T-helper 9 cell (primary cell): ENCODE results near the gene CHST12.
"Not testable (repeated sequence)": the region's sequence is repeated elsewhere in the genome, so short reads cannot be mapped to it uniquely, and the experiment has no call there.

ENCODE experiments used
- DNase-seq: peaks from one replicate; pipeline ENCODE4 v3.0.0-alpha.2; 2020

Gene CHST12

DNA sequence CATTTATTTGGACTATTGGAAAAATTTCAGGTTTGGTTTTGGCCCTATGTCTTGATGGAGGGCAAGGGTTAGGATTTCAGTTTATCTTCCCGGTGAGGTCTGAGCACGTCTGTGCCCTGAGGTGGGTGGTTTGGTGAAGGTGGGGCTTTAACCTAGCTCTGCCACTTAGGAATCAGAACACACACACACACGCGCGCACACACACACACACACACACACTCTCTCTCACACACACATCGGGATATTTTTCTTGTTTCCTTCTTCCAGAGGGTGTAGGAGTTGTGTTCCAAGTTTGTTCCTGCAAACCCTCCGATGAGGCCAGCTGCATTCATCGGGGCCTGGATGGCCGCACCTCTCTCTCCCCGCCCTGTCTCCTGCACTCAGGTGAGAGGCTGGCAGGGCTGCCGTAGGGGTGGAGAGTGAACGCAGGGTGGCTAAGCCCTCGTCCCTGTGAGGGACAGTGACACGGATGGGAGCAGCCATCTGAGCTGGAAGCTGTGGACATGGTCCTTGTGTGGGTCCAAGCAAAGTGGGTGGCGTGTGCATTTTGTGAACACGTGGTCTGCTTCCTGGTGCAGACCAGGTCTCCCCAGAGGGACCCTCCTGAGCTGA is 34.2 kb downstream of the CHST12 start:
- DNase-seq: no peak

DNA sequence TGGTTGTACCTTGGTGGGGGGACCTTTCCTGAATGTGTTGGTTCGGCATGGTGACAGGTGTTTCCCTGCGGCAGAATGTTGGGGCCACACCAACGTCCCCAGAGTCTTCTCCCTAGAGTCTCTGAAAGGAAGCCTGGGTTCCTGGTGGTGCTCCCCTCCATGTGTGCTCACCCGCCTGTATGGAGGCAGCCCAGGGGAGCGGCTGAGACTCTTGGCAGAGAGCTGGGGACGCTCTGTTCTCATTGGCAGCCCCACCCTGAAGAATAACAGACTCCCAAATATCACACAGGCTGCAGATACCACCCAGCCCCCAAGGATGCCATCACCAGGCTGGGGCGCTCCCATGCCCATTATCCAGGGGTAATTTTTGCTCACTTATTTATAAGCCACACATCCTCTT is 34.8 kb downstream of the CHST12 start:
- no peak for DNase-seq

DNA sequence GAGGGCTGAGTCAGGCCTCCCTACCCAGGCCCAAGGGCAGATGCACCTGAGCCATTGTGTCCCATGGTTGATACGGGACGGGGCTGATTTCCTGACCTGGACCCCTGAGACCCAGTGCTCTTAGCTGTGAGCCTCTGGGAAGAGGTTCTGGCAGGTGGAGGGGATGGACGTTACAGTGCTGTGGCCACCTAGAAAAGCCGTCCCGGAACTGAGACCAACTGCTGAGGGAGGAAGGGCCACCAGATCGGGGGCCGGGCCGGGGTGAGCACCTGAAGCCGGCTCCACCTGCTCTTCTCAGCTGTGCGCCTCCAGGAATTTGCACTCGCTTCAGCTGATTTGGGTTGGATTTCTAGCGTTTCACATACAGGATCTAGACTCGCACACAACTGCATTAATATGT is 35.4 kb downstream of the CHST12 start:
- no peak for DNase-seq

DNA sequence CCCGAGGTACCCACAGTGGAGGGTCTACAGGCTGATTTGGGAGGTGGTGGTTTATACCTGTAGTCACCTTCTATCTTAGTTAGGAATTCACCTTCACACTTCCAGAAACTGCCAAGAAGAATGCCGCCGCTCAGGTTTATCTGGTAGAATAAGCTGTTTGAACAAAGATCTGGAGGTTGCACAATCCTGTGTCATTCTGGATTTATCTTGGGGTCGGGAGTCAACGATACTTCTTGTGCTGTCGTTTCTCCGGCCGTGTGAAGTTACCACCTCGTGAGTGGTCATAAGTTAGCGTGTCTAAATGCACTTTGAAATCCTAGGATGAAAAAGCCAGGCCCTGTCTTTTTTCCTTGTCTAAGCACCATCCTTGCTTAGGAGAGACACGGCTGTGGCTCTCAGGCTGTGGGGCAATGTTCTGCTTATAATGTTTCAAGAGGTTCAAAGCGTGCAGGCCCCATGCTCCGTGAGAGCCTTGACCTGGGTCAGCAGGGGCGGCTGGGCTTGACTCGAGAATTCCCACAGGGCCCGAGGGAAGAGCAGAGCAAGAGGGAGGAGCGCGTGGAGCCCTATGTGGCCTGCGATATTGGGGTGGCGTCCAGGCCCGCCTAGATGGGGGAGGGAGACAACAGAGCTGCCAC is 37.3 kb downstream of the CHST12 start:
- DNase-seq: no peak

DNA sequence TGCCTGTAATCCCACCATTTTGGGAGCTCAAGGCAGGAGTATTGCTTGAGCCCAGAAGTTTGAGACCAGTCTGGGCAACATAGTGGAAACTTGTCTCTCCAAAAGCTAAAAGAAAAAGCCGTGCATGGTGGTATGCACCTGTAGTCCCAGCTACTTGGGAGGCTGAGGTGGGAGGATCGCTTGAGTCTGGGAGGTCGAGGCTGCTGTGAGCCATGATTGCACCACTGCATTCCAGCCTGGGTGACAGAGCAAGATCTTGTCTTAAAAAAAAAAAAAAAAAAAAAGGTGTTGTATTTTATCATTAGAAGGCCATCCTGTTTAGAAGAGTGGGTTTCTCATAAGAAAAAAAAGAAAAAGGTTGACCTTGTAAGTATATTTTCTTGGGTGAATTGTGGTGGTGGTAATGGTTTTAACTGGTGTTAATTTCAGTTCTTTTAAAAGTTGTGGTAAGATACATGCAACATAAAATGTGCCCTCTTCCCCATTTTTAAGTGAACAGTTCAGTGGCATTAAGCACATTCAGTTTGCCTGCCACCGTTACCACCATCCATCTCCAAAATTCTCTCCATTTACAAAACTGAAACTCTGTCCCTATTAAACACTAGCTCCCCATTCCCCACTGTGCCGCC is 38.1 kb downstream of the CHST12 start:
- DNase-seq: no peak

DNA sequence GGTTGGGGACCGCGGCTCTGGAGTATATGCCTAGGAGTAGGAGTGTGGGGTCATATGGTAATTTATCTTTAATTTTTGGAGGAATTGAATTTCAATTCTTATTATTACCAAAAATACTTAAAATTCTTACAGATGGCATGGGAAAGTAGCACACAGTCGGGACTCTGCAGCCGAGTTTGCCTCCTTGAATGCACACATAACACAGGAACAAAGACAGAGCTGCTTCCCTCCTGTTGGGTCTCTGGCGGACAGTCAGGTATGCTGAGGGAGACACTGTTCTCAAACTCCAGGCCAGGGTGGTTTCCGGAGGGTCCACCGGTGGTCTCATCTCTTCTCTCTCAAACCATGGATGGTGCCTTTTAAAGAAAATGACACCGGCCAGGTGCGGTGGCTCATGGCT is 40.1 kb downstream of the CHST12 start:
- DNase-seq: no peak

DNA sequence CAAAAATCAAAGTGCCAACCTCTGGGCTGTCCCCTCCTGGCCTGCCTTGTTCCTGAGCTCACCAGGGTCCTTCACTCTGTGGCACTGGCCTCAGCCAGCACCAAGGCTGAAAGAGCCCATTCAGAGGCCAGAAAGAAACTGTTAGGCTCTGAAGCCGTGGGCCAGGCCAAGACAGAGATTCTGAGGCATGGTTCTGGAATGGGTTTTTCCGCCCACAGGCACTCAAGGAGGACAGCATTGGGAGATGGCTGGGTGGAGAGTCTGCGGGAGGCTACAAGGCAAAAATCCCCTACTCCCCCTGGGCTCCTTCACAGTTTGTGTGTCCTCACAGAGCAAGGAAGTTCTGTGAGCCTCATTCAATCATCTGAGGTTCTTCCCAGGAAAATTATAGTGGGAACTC is 41.1 kb downstream of the CHST12 start:
- DNase-seq: no peak

DNA sequence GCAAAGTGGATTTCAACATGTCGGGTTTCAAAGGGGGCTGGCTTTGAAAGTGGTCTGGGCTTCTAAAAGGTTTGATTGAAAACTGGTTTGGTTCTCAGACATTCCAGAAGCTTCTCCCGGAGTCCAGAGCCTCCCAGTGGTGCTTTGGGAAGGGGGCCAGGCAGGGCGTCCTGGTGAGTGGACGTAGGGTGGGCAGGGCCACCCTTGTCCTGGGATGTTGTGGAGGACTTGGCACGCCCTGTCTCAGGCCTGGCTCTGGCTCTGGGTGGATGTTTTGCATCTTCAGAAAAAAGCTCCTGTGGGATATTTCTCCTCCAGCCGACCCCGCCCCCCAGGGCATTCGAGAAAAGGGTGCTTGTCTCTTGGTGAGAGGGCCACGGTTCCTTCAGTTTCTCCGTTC is 41.6 kb downstream of the CHST12 start:
- no peak for DNase-seq

DNA sequence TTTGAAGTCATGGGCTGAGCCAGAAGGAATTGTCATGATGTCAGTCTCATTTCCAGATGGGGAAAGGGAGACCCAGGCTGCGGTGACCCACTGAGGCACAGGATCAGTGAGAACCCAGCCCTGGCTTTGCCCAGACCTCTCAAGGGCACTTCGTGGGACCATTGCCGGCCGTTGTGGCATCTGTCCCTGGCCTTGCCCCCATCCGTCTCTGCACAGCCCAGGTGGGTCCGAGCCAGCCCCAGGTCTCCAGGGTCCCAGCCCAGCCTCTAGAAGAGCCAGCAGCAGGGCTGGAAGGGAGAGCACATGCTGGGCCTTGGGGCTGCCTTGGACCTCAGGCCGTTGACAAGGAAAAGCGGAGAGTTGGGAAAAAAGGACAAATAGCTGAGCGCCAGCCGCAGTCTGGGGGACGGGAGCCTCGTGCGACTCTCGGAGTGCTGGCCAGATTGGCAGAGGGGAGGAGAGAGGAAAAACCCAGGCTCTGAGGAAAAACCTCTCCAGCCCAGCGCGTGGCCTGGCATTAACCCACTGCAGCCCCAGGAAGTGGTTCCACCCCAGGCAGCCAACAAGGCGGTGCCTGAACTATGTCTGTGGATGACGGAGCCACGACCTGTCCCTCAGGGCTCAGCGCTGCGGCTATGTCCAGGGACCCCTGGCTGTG is 42.6 kb downstream of the CHST12 start:
- DNase-seq: no peak

DNA sequence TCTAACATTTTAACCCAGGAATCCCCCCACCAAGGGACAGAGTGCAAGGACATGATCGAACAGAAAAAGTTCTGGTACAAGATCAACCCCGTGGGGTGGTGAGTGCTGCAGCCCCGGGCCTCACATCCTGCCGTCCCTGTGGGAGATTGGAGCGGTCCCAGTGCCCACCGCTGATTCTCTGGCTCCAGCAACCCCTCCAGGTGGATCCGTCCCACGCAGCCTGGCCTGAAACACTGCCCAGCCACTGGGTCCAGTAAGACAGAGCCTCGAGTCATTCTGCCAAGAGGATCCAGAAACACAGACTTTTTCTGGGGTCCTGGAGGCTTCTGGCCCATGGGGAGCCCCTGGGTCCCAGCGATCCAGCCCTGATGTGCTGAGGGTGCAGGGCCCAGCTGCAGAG is 43.3 kb downstream of the CHST12 start:
- no peak for DNase-seq

DNA sequence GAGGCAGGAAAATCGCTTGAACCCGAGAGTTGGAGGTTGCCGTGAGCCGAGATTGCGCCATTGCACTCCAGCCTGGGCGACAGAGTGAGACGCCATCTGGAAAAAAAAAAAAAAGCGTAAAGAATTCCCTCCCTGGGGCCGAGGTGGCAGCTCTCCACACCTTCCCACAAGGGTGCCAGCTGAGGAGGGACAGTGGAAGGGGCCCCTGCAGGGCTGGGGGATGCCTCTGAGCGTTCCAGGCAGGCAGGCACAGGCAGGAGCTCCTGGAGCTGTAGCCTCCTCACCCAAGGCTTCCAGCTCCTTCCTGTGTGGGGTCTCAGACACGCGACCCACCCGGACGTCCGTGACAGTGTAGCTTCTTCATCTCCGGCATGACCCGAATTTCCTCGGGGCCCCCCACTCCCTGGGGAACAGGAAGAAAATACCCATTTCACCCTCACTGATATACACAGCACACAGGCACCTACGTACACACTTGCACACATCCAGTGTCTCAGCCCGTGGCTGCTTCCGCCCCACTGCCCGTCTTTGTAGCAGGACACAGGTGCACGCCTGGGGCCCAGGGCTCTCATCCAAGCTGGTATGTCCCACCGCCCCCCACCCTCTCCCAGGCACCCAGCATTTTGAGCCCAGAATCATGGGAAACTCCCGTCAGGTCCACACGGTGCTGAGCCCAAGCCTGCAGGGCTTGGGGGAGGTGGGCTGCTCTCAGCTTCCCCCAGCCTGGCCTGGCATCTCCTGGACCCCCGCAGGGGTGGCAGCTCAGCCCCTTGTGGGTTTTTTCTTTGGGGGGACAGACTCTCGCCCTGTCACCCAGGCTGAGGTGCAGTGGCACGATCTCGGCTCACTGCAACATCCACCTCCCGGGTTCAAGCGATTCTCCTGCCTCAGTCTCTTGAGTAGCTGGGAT is 47.0 kb downstream of the CHST12 start:
- no peak for DNase-seq

DNA sequence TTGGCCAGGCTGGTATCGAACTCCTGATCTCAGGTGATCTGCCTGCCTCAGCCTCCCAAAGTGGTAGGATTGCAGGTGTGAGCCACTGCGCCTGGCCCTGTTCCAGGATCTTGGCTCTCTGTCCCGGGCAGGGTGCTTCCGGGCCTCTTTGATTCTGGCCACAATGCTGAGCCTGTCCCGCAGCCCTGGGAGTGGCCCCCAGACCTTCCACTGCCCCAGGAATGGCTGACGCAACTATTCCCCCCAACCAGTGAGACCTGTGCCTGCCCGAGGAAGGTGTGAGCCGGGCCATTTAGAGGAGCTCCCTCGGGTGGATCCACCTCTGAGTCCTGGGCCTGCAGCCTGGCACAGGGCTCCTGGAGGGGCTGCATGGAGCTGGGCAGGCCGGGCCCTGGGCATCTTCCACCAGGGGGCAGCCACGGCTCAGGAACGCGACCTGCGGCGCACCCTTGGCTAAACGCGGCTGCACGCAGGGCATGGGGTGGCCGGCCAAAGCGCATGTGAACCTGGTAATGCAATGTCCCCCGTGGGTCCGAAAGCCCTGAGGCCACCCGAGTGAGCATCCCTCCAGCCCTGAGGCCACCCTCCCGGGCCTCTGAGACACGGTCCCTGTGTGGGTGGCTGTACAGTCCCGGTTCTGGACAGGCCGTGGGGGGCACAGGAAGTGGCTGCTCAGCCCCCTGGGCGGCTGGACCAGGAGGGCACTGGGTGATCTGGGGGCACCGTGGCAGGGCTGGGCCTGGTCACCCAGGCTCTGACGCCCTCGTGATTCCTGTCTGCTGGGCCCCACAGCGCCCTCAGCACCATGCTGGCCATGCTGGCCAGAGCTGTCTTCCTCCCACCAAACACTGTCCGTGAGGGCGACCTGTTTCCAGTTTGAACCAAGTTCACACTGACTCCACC is 48.0 kb downstream of the CHST12 start:
- peak; percentile 73 for DNase-seq

DNA sequence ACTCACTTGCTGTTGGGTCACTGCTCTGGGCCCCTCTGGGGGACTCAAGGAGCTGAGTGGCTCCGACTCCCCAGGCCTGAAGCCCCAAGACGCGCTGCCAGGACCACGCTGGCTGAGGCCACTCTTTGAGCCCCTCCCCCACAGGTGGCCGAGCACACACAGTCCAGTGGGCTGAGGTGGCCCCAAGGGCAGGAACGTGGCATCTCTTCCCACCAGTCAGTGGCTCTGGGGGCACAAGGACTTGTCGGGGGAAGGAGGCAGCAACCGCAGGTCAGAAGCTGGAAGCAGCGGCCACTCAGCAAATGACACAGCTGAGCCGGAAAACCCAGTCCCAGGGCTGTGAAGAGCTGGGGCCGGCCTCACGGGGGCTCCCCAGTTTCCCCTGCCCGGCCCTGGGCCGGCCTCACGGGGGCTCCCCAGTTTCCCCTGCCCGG is 48.7 kb downstream of the CHST12 start:
- DNase-seq: no peak

DNA sequence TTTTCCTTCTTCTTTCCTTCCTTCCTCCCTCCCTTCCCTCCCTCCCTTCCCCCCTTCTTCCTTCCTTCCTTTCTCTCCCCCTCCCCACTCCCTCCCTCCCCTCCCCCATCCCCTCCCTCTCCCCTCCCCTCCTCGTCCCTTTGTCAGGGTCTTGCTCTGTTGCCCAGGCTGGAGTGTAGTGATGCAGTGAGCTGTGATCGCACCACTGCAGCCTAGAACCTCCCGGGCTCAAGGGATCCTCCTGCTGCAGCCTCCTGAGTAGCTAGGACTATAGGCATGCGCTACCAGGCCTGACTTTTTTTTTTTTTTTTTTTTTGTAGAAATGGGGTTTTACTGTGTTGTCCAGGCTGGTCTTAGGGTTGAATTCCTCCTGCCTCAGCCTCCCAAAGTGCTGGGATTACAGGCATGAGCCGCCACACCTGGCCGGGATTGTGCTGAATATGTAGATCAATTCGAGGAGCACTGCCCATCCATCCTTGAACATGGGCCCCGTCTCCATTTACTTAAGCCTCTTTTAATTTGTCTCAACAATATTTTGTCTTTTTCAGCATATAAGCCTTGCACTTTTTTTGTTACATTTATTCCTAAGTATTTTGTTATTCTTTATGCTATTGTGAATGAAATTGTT is 49.3 kb downstream of the CHST12 start:
- no peak for DNase-seq

DNA sequence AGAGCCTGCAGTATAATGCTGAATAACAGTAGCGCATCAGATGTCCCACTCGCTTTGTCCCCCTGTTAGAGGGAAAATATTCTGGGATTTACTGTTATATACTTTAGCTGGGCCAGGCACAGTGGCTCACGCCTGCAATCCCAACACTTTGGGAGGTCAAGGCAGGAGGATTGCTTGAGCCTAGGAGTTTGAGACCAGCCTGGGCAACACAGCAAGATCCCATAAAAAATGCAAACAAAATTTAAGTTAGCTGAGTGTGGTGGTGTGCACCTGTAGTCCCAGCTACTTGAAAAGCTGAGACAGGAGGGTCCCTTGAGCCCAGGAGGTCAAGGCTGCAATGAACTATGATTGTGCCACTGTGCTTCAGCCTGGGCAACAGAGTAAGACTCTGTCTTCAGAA is 50.4 kb downstream of the CHST12 start:
- not testable (repeated sequence) for DNase-seq

DNA sequence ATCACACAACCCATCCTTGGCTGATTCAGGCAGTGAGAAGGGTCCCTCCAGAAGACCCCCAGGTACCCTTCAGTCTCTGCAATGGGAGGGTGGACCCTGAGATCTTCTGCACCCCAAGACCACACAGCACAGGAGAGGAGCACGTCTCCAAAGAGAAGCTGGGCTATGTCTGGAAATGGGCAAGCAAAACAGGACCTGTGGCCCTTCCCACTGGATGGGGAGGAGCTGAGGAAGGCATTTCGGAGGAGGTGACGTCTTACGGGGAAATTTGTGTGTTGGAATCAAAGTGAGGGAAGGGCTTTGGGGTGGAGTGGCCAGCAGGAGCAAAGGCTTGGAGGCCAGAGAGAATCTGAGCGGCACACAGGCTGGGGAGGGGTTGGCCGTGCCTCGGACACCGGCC is 56.3 kb downstream of the CHST12 start:
- DNase-seq: no peak

DNA sequence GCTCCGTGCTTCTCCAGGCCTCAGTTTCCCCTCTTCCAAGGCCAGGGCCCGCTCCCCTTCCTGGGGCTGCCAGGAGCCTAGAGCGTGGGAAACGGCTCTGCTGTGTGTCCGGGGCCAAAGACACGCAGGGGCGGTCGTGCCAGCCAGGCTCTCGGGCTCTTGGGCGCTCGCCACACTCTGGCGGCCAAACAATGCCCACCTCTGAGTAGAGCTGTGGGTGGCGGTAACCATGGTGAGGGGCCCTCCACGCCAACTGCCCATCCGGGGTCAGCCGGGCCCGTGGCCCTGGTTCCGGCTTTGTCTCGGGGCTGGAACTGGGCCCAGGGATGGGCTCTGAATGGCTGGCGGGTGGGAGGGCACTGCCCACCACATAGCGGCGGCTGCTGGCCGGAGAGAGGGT is 56.8 kb downstream of the CHST12 start:
- DNase-seq: no peak

DNA sequence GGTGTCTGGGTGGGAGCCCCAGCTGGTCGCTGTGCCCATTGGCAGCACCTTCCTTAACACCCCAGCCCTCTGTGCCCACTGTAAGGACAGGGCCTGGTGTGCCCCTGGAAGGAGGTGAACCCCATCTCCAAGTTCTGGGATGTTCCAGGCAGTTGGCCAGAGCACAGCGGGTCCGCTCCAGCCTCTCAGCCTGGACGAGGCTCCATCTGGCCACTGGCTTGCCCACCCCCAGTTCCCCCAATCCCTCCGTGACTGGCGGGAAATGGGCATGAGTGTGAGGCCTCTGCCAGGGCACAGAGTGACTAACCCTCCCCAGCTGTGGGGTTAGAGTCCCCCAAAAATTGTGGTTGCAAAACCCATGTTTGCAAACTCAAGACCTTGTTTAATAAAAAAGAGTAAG is 57.2 kb downstream of the CHST12 start:
- DNase-seq: no peak

DNA sequence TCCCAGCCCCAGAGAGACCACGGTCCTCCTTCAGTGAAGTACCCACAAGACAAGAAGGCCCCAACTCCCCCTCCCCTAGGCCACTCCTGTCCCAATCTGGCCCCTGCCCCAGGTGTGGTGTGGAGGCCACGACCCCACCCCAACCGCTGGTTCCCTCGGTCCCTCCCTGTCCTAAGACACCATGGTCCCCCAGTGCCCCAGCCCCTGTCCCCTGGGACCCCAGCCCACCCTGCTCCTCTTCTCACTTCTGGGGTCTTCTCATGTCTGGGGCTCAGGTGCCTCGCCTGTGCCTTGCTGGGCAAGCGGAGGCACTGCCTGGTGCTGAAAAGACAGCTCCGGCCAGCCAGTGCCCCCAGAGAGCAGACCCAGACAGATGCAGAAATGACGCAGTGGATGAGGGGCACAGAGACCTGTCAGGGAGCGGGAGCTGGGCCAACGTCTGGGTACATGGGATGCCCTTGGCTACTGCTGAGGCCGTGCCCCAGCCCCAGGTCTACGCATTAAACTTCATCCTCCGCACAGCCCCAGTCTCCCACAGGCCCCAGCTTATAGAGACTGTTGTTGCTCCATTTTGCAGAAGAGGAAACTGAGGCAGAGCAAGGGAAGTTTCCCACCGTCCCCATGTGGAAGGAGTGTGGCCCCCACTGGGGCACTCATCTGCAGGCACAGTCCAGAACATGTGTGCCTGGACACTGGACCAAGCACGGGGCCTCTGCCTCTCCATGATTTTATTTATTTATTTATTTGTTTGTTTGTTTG is 58.0 kb downstream of the CHST12 start:
- no peak for DNase-seq

DNA sequence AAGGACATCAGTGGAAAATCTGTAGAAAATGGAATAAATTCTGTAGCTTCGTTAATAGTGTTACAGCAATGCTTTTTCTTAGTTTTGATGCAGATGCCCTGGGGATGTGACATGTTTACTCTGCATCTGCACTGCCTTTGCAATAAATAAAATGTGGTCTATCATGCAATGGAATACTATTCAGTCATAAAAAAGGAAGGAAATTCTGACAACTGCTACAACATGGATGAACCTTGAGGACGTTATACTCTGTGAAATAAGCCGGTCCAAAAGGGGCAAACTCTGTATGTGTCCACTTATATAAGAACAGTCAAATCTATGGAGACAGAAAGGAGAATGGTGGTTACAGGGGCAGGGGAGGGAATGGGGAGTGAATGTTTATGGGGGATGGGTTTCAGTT is 59.3 kb downstream of the CHST12 start:
- no peak for DNase-seq

DNA sequence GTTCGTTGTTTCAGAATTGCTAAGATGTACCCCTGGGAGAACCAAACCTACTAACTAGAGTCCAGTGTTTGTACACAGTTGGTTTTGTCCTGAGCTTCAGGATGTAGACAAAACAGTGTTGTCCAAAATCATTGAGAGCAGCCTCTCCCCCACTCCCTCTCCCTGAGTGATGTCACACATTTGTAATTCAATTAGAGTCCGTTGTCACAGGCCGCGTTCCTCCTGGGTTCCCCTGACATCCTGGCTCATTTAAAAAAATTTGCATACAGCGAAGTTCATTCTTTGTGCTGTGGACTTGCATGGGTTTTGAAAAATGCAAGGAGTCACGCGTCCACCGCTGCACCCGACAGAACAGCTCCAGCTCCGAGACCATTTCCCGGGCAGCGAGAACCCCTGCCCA is 62.5 kb downstream of the CHST12 start:
- no peak for DNase-seq
